GM11168 (cell line): ENCODE data around the gene SMOC1.

Source experiments
- in situ Hi-C: fragments of 300-500 bp; cut with MboI; formaldehyde crosslinking; loops from one replicate; pipeline ENCODE4 v1.12.0; 2022; ENCODE audit warnings: low sequenced_read_pairs; ENCODE audit not compliant: unreplicated experiment

SMOC1 gene

DNA sequence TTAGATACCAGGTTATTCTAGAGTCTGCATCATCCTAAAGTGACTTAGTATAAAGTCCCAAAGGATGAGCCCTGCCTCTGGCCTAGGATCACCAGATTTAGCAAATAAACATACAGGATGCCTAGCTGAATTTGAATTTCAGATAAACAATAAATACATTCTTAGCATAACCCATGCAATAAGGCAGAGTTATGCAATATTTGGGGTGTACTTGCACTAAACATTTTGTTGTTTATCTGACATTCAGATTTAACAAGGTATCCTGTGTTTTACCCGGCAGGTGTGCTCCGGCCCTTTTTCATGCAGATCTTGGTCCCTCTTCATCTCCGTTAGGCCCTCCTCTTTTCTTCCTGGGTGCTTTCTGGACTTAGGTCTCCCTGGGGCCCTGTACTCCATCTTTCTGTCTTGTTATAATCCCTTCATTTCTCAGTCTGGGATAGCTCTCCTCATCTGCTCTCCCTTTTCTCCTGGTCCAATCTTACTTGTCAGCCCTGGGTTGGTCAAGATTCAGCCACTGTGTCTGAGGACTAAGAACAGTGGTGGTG, 18.1 kb upstream of the SMOC1 start:
- in situ Hi-C loops = no loop called here

DNA sequence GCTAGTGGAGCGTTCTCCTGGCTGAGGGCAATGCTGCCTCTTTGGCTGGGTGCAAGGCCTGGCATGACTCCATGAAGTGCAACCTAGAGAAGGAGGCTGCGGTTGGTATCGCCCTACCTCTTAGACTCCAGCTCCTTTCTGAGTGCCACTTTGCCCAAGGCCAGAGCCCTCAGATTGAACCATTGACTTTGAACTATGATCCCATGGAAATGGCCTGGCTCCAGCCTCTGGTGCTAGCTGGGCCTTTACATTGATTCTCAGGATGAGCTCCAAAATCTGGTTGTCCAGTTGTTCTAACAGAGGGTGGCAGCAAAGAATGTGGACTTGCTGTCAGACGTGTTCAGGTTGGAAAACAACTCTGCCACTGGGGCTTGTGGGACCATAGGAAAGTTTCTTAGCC, 16.1 kb upstream of the SMOC1 start:
- in situ Hi-C loops = no loop called here

DNA sequence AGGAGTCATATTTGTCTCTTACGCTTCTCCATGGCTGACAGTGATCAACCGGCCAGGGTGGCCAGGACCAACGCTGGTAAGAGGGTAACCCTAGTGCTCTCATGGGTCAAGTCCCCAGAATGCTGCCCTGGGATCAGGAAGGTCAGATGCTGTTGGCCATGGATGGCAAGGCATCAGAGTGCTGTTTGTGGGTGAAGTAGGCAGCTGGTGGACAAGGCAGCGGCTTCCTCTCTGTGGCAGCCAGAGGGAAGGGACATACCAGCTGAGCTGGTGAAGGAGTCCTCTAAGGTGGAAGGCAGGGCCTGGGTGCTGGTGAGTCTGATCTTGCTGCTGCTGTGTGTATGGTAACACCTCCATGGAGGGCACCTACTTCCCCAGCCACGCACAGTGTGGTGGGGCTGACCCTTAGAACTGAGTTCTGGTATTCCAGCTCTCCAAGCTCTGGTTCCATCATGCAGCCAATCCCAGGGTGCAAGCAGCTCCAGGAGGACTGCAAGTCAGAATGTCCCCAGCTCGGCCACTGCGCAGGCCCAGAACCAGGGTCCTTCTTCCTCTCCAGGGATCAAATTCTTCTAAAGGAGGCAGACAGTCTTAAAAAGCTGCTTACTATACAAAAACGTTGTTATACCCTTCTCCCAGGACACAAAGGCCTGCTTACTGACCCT, 13.4 kb upstream of the SMOC1 start:
- in situ Hi-C loops = no loop called here

DNA sequence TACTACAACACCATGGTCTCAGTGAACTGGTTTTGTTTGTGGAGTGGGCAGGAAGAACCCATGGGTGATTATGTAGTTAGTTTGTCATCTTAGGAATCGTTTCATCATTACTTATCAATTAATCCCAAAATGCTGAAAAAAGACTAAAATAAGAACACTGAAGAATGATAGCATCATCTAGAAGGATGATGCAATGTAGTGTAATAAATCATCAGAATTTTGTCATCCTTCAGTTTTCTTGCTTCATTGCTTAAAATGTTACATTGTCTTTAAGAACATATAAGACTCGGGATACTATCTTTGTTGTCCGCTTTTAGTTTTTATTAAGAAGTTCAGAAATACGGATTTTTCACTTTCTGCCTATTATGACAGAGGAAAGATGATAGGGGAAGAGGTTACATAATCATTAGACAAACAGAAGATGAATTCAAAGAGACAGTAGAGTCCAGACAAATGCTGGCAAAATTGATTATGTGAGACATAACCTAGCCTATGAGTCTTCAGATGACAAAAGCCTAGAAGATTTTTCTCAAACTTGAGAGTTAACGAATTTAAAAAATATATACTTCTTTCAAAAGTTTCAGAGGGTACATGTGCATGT, 10.8 kb upstream of the SMOC1 start:
- in situ Hi-C loops = no loop called here

DNA sequence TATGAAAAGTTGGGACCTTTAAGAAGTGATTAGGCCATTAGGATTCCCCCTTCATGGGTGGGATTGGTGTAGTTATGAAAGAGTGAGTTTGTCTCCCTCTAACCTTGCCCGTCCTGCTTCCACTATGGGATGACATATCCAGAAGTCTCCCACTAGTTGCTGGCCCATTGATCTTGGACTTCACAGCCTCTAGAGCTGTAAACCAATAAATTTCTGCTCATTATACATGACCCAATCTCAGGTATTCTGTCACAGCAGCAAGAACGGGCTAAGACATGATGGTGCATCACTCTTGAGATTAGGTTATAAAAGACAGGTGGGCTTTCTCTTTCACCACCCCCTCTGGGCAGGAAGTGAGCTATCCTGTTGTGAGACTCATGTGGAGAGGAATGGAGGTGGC, 8.6 kb upstream of the SMOC1 start:
- in situ Hi-C loops = no loop called here

DNA sequence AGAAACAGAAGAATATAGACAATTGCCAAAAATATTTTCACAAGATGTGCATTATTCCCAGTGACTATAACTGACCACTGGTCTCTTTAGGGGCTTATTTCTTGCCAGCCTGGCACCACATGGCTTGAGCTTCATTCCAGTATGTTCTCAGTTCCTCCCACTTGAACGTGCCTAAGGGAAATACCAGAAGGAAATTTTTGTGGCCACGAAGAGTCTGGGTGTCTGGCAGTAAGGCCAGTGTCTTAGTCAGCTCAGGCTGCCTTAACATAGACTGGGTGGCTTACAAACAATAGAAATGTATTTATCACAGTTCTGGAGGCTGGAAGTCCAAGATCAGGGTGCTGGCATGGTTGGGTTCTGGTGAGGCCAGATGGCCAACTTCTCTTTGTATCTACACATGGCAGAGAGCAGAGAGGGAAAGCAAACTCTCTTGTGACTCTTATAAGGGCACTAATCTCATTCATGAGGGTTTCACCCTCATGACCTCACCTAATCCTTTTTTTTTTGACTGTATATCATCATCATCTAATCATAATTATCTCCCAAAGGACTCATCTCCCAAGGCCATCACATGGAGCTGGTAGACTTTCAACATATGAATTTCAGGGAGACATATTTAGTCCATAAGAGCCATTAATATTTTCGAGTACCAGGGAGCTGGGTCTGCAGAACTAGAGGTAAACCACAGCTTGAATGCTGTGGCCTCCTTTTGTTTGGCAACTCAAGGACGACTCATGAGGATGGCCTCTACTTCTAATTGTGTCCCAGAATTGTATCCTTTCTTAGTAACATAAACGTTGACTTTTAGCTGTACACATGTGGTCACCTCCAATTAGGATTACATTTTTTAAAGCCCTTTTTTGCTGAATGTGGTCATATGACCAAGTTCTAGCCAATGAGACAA, 5.1 kb upstream of the SMOC1 start:
- in situ Hi-C loops = no loop called here

DNA sequence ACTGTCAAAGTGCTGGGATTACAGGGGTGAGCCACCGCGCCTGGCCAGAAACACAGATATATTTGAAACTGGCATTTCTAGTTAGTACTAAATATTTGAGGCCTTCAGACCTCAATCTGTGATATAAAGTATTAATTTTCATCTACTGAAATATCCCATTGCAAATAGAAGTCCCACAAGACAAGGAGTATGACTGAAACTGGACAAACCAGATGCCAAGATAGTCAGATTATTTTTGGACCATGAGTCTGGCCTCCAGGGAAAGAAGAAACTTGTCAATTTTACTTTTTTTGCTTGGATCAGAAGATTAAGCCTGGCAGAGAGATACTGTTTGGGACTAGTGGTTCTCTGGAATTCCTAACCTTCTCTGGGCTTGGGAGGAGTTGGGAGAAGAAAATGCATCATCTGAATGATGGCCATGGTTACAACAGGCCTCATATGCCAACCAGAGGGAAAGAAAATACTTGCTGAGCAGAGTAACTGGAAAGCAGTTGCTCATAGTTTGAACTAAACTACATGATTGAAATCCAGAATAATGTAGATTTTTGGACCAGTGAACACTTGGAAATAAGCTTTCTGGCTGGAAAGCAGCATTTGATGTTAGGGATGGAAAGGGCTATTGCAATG, 2.9 kb upstream of the SMOC1 start:
- in situ Hi-C loops = no loop called here

DNA sequence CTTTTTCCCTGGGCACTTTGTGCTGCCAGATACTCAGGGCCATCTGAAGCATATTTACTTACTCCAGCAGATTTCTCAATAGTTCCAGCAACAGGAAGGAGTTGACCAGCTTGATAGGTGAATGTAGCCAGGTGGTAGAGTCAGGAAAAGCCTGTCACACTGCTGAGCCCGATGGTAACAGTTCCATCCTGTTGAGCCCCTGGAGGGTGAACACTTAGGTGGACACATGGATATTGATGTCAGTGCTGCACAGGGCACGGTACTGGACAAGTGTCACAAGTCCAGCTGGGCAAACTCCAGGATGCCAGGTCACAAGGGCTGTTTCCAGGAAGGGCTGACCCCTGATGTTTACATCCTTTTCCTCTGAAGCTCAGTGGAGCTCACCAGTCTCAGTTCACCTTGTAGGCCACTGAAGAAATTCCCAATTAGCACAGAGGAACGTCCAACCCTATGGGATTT, 2.3 kb upstream of the SMOC1 start:
- in situ Hi-C loops = no loop called here

DNA sequence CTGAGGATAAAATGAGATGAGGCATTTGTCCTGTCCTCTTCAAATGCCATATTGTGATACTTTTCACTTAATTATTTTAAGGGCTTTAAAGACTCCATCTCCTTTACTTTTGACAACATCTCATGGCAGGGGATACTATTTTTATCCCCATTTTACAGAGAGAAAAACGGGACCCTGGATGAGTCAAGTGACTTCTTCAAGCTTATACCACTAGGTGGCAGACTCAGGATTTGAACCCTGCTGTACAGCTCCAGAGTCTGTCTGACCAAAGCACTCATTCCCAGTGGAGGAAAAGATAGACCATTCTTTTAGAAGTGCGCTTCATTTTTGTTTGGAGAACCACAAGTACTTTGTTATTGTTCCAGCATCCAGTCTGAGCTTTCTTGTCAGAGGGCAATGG, 1.7 kb upstream of the SMOC1 start:
- in situ Hi-C loops = no loop called here

DNA sequence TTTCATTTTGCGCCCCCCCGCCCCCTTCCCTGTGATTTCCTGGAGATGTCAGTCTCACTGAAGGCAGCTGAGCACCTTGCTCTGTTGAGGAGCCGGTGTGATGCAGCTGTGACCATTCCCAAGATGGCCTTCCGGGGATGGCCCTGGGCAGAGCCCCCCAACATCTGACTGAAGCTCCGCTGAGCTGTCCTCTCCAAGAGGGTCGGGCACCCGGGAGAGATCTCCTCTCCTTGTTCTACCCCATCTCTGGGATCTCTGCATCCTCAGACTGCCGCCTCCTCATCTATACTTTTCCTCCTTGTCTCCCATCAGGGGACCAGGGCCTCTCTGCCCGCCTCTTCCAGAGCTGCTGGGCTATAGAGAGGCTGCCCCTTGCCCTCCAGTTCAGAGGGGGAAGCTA, 965 bp upstream of the SMOC1 start:
- in situ Hi-C loops = no loop called here

DNA sequence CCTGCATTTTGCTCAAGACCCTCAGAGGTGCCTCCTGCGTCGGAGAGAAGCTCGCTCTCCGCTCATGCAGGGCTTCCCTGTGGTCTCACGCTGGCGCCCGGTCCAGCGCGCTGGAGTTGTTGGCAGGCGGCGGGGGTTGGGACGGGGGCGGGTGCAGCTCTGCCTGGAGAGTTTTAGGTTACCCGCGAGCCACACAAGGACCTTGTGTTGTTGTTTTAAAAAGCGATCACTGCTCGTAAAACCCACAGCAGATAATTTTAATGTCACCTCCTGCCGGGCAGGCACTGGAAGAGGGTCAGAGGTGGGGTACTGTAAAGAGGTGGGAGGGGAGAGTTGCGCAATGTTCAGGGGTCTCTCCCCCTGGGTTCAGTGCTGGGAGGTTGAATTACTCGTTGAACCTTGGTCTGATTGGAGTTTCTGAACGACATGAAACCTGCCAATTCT, 850 bp downstream of the SMOC1 start:
- in situ Hi-C loops = no loop called here

DNA sequence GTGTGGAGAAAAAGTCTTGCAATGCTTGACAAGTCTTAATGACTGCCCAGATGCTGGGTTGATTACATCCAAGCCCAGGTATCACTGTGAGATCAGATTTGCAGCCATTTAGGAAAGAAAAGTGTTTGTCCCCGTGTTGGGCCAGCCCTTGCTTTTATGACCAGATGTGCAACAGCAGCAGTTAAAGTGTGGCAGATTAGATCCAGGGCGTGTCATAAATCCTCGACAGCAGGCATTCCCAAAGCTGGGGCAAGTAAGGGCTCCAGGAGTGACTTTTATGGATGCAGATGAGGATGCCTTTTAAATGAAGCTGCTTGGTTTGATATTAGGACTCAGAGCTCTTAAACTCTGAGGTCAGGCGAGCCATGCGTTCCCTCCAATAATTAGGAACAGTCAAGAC, 1.7 kb downstream of the SMOC1 start:
- in situ Hi-C loops = no loop called here

DNA sequence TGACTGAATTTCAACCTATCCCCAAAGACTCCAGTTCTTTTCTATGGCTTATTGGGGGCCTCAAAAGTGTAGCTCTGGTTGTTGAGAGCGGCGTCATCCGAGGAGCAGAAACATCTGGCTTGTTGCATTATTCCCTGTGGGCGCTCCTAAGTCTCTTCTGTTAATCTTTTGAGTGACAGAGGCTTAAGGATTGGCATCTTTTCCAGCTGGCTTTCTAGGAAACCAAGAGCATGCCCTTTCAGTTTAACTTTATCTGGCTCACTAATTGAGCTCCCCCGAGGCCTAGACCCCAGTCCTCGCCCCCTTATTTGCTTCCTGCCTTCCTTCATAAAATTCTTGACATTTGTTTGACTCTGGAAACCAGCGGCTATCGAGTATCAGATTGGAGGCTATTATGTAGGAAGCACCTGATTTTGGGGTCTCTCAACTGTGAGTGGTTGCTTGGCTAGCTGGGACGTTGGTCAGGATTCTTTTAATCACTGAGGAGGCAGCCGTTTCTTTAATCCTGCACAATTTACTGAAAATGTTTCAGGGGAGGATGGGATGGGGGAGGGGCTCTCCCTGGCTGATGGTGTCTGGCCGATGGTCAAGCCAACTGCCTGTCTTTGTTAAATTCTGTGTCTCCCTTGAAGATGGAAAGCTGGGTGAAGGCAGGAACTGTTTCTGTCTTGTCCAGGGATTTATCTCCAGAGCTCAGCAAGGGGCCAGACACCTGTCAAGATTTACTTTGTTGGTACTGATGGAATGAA, 3.1 kb downstream of the SMOC1 start:
- in situ Hi-C loops = no loop called here

DNA sequence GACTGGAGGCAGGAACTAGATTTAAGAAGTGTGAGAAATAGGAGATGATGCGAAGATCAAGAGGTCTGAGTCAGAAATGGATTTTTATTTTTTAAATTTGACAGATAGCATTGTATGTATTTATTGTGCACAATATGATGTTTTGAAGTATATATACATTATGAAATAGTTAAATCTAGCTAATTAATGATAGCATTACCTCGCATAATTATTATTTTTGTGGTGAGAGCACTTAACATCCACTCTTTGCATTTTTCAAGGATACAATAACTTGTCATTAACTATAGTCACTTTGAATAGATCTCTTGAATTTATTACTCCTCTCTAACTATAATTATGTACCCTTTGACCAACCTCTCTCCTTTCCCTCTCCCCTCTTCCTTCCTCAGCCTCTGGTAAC, 3.7 kb downstream of the SMOC1 start:
- in situ Hi-C loops = no loop called here

DNA sequence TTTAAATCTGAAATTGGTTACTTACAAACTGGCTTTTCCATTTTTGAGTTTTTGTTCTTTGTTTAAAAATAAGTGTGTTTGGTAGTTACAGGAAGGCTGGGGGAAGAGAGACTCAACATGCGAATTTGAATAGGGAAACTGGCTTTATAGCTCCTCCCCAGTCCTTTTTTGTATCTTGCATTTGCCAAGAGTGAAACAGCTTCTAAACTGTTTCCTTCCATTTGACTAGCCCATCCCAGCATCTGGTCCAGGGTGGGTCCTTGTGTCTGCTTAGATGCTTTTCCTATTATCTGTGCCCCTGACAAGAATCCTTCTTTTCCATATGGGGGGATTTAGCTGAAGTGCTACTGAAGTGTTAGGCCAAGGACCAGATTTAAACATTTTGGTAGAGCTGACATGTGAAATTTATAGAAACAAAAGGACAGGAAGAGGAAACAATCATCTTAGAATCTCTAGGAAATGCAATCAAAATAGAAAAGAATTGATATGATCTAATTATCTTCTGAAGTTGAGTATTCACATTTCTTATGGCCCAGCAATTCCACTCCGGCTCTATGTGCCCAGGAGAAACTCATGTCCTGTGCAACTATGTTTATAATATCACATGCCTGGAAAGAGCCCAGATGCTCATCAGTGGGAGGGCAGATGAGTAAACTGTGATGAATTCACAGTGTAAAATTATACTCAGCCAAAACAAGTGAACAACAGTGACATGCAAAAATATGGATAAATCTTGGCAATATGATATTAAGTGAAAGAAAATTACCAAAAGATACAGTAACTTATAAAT, 7.4 kb downstream of the SMOC1 start:
- in situ Hi-C loops = no loop called here

DNA sequence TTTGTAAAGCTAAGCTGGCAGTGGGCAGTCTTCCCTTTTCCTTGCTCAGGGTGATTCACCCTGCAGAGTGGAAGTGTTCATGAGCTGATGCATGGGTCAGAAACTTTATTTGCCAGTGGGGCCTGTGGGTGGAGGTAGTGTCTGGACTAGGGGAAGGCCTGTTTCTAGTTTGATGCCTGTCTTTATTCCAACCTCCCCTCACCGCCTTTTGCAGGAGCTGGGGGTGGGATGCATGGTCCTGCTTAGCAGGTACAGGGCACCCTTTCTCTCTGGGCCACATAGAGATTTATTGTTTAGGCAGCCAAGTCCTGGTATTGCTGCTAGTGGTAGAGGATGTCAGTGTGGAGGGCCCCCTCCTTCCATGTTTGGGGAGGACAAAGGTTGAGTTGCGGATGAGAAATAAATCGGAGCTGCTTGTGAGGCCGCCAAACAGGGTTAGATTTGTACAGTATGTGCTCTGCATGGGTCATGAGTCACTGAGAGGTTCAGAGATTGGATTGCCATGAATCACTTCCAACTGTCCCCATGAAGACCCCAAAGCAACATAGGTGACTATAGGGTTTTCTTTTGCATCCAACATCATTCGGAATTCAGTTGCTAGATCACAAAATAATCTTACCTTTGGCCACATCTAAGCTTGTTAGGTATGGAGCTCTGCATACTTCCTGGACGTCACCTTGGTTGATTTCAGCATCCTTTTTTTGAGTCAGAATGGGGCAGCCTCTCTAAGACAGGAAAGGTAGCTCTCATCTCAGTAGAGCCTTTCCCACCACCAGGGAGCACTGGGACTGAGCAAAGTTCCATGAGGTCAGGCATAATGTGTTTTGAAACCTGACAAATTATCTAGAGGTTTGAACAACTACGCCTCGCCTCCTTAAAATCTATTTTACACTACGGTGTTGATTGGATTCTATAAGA, 8.8 kb downstream of the SMOC1 start:
- in situ Hi-C loops = no loop called here

DNA sequence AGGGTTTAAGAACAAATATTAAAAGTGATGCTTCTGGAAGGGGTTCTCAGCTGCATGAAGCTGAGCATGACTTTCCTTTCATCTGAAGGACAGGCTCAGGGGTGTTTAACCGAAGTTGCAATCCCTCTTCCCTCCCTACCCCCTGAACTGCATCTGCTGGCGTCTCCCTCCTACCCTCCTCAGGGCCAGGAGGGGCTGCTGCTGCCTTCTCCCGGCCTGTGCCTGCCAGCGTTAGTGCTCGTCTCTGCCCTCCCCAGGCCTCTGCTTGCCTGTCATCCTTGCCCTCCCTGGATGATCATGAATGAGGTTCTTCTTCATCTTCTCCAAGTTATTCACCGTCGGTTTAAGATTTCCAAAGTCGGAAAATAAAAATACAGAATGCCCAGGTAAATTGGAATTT, 12.2 kb downstream of the SMOC1 start:
- in situ Hi-C loops = no loop called here

DNA sequence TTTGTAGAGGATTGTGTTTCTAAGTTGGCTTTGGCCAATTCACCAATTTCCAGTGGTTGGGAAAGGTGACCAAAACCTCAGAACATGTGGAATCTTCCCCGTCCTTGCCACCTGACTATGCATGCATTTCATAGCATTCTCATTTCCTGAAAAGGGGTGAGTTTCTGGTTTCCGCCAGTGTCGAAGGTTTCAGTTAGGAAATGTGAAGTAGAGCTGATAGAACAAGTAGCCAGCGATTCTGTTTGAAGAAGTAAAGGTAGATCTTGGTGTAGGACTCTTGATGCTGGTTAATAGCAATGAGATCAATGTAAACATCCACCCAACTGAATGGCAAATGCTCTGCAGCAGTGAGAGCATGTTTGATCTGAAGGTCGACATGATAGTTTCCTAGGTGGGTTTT, 15.9 kb downstream of the SMOC1 start:
- in situ Hi-C loops = loop anchor here (5.0 kb wide), 1 partner anchor 77 kb away; no protein-coding TSS in a partner anchor
